Endodermal cell (in vitro differentiated cells): ENCODE measurements around the gene TMEM59L. TPM values are rescaled to one million over a fixed set of nuclear protein-coding genes. Genes with fewer than 3 reads are reported as not detected.

Experiments used
- DNase-seq: peaks from one replicate; pipeline ENCODE4 v3.0.0-alpha.2; 2017
- H3K27ac ChIP-seq: 2 replicates; pipeline ENCODE4 v1.5.1; 2013; ENCODE audit warnings: mild to moderate bottlenecking, low read depth, low read length, moderate library complexity
- H3K27me3 ChIP-seq: 2 replicates; pipeline ENCODE4 v1.6.1; 2013; ENCODE audit warnings: mild to moderate bottlenecking, low read length, moderate library complexity; ENCODE audit not compliant: insufficient read depth, control insufficient read depth, poor library complexity, severe bottlenecking
- H3K36me3 ChIP-seq: 2 replicates; pipeline ENCODE4 v1.7.0; 2013; ENCODE audit warnings: mild to moderate bottlenecking, low read length, moderate library complexity; ENCODE audit not compliant: control insufficient read depth, insufficient read depth
- H3K4me1 ChIP-seq: one replicate; pipeline ENCODE4 v1.7.0; 2013; ENCODE audit warnings: low read length; ENCODE audit not compliant: control insufficient read depth, insufficient read depth
- H3K4me3 ChIP-seq: 2 replicates; pipeline ENCODE4 v1.5.1; 2013; ENCODE audit warnings: mild to moderate bottlenecking, low read length, moderate library complexity
- H3K9ac ChIP-seq: 2 replicates; pipeline ENCODE4 v1.6.1; 2013; ENCODE audit warnings: mild to moderate bottlenecking, low read length, moderate library complexity; ENCODE audit not compliant: poor library complexity, severe bottlenecking; ENCODE audit errors: extremely low read depth
- H3K9me3 ChIP-seq: 2 replicates; pipeline ENCODE4 v1.6.1; 2013; ENCODE audit warnings: mild to moderate bottlenecking, low read length, moderate library complexity; ENCODE audit not compliant: control insufficient read depth
- H3K27ac Mint-ChIP-seq: 2 replicates; pipeline ENCODE4 v1.8.0; 2020; ENCODE audit warnings: mixed read lengths
- H3K27me3 Mint-ChIP-seq: 2 replicates; pipeline ENCODE4 v1.8.0; 2021; ENCODE audit warnings: mild to moderate bottlenecking, mixed read lengths; ENCODE audit not compliant: insufficient read depth
- H3K36me3 Mint-ChIP-seq: 2 replicates; pipeline ENCODE4 v1.8.0; 2020; ENCODE audit warnings: low read depth, mixed read lengths
- H3K4me1 Mint-ChIP-seq: 2 replicates; pipeline ENCODE4 v1.8.0; 2020; ENCODE audit warnings: mixed read lengths
- H3K4me3 Mint-ChIP-seq: 2 replicates; pipeline ENCODE4 v1.8.0; 2020; ENCODE audit warnings: mild to moderate bottlenecking, moderate library complexity, mixed read lengths
- H3K9me3 Mint-ChIP-seq: 2 replicates; pipeline ENCODE4 v1.8.0; 2020; ENCODE audit warnings: mild to moderate bottlenecking, mixed read lengths
- WGBS, 2 experiments: methylation state at CpG; one replicate each; pipeline versions ENCODE4 v1.1.5 to v1.1.7; 2013; ENCODE audit warnings: missing lambda C conversion rate in 2 of 2, mixed read lengths in 1 of 2; ENCODE audit not compliant: insufficient coverage in 1 of 2, insufficient read length in 1 of 2; 5-methylcytosine and 5-hydroxymethylcytosine counted together
- total RNA-seq, 2 donors: library from RNA; stranded (reverse); fragmentation: NEBNext Ultra II Directional in 1 of 2; extraction: Animal tissue kit (Norgen Biotek cat#: 25700) in 1 of 2; gene quantifications; 2 replicates in 1 of 2; 3 replicates in 1 of 2; pipeline ENCODE4 v1.2.1, GENCODE V29; 2021
- TF ChIP-seq, protein P1 (sequence below): fragments of 200-600 bp; sonication (generic); conservative IDR thresholded peaks from 2 replicates; pipeline ENCODE4 v1.5.0; 2021; ENCODE audit warnings: antibody characterized with exemption, mild to moderate bottlenecking

TMEM59L gene
- total RNA-seq, 2 donors from 2014 or later, result 5.0 to 7.2 TPM

DNA sequence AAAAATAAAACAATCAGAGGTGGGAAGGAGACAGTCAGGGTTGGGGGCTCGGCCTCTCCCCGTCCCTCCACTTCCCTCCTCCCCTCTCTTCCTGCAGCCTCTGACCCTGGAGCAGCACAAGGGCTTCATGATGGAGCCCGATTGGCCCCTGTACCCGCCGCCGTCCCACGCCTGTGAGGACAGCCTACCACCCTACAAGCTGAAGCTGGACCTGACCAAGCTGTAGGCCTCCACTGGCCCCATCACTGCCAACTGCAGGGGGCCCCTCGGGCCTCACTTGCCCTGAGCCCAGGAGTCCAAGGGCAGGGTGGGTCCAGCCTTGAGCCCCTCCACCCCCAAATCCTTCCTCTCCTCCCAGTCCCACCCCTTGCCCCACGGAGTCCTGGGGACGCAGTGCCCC is 7.6 kb downstream of the TMEM59L start:
- H3K27ac Mint-ChIP-seq, result no peak overlapping the region
- TF ChIP-seq, protein P1, sequence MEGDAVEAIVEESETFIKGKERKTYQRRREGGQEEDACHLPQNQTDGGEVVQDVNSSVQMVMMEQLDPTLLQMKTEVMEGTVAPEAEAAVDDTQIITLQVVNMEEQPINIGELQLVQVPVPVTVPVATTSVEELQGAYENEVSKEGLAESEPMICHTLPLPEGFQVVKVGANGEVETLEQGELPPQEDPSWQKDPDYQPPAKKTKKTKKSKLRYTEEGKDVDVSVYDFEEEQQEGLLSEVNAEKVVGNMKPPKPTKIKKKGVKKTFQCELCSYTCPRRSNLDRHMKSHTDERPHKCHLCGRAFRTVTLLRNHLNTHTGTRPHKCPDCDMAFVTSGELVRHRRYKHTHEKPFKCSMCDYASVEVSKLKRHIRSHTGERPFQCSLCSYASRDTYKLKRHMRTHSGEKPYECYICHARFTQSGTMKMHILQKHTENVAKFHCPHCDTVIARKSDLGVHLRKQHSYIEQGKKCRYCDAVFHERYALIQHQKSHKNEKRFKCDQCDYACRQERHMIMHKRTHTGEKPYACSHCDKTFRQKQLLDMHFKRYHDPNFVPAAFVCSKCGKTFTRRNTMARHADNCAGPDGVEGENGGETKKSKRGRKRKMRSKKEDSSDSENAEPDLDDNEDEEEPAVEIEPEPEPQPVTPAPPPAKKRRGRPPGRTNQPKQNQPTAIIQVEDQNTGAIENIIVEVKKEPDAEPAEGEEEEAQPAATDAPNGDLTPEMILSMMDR, result no peak
- no peaks in the 10 kb centered on the region for H3K36me3 ChIP-seq
- no peaks in the 10 kb centered on the region for H3K36me3 Mint-ChIP-seq
- no peak overlapping the region for H3K4me3 ChIP-seq
- WGBS, 2 experiments, result 84 to 92% methylated on average over 5 to 10 of the region's 10 CpGs
- H3K4me1 Mint-ChIP-seq, result no peaks in the 10 kb centered on the region
- H3K9ac ChIP-seq, result no peak overlapping the region
- H3K9me3 ChIP-seq, result no peaks in the 10 kb centered on the region
- H3K4me3 Mint-ChIP-seq, result no peak overlapping the region
- no peak overlapping the region for H3K27ac ChIP-seq
- peaks cover 9% of the 10 kb centered on the region for H3K27me3 ChIP-seq
- peaks cover 31% of the 10 kb centered on the region for H3K27me3 Mint-ChIP-seq
- no peaks in the 10 kb centered on the region for H3K4me1 ChIP-seq
- H3K9me3 Mint-ChIP-seq, result no peaks in the 10 kb centered on the region
- no peak for DNase-seq

DNA sequence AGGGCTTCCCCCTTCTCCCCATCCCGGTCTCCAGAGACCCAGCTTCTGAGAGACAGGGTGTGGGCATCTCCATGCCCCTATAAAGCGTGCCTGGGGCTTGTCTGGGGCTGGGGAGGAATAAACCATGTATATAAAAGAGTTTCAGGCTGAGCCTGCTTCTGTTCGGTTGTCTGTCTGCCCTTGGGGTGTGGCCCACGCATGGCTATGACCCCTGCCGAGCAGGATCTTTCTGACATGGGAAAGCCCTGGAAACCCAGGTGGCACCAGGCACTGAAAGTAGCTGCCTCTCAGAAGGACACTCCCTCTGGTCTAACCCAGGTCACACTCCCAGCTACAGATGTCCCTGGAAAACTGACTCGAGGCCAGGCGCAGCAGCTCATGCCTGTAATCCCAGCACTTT is 8.2 kb downstream of the TMEM59L start:
- Histone ChIP-seq H3K27me3 (peaks cover 4% of the 10 kb centered on the region), H3K4me1 (no peaks in the 10 kb centered on the region), H3K36me3 (no peaks in the 10 kb centered on the region), H3K27ac (no peak overlapping the region), H3K9me3 (no peaks in the 10 kb centered on the region), H3K9ac (no peak overlapping the region), H3K4me3 (no peak overlapping the region)
- Mint-ChIP-seq H3K4me3 (no peak overlapping the region), H3K36me3 (no peaks in the 10 kb centered on the region), H3K27ac (no peak overlapping the region), H3K9me3 (no peaks in the 10 kb centered on the region), H3K4me1 (no peaks in the 10 kb centered on the region), H3K27me3 (peaks cover 25% of the 10 kb centered on the region)
- 84 to 89% methylated on average over 3 to 7 of the region's 7 CpGs for WGBS, 2 experiments
- TF ChIP-seq, protein P1, result no peak
- no peak for DNase-seq

DNA sequence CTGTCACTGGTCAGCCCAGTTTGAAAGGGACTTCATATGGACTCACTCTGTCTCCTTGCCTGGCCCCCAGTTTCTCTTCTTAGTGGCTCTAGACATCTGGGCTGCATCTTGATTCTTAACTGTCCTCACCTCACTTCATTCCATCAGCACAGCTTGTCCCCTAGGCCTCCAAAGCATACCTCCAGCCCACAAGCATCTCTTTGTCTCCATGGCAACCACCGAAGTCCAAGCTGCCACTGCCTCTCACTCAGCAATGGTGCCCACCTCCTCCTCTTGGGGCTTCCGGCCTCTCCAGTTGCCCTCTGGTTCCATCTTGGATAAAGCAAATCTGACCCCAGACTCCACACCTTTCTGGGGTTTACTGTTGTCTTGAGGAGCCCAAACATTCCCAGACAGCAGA is 14.2 kb downstream of the TMEM59L start:
- no peak overlapping the region for H3K9ac ChIP-seq
- Mint-ChIP-seq H3K27me3 (peaks cover 35% of the 10 kb centered on the region), H3K4me1 (no peaks in the 10 kb centered on the region), H3K4me3 (no peak overlapping the region), H3K9me3 (no peaks in the 10 kb centered on the region), H3K27ac (no peak overlapping the region), H3K36me3 (no peaks in the 10 kb centered on the region)
- DNase-seq, result no peak
- TF ChIP-seq, protein P1, result no peak
- H3K36me3 ChIP-seq, result no peaks in the 10 kb centered on the region
- 85 to 86% methylated on average over 1 to 2 of the region's 2 CpGs for WGBS, 2 experiments
- no peak overlapping the region for H3K27ac ChIP-seq
- H3K9me3 ChIP-seq, result no peaks in the 10 kb centered on the region
- no peak overlapping the region for H3K4me3 ChIP-seq
- no peaks in the 10 kb centered on the region for H3K27me3 ChIP-seq
- H3K4me1 ChIP-seq, result no peaks in the 10 kb centered on the region
